Transverse colon (tissue), 4 donors: ENCODE results near the gene MEF2D. TPM values are rescaled to one million over a fixed set of nuclear protein-coding genes. Genes with fewer than 3 reads are reported as not detected.

Experiments used
- DNase-seq: peaks from one replicate; pipeline ENCODE4 v3.0.0-alpha.2; 2019
- H3K27ac ChIP-seq, 4 donors: fragments of 200-600 bp; sonication (generic); 2 replicates each; pipeline ENCODE4 v1.5.1; 2016 to 2018; ENCODE audit warnings: inconsistent platforms in 4 of 4
- H3K27me3 ChIP-seq: fragments of 200-600 bp; sonication (generic); 2 replicates; pipeline ENCODE4 v1.5.1; 2017; ENCODE audit warnings: inconsistent platforms
- H3K36me3 ChIP-seq, 4 donors: fragments of 200-600 bp; sonication (generic); 2 replicates each; pipeline ENCODE4 v1.5.1; 2017 to 2019; ENCODE audit warnings: inconsistent platforms in 4 of 4
- H3K4me1 ChIP-seq, 4 donors: fragments of 200-600 bp; sonication (generic); 2 replicates each; pipeline ENCODE4 v1.5.1; 2017 to 2020; ENCODE audit warnings: inconsistent platforms in 4 of 4
- H3K4me3 ChIP-seq, 4 donors: fragments of 200-600 bp; sonication (generic); 1 replicate in 1 of 4; 2 replicates in 3 of 4; pipeline versions ENCODE4 v1.5.1 to v1.6.1; 2017 to 2019; ENCODE audit warnings: inconsistent platforms in 4 of 4
- H3K9me3 ChIP-seq, 2 donors: fragments of 200-600 bp; sonication (generic); 2 replicates each; pipeline ENCODE4 v1.5.1; 2017 to 2019; ENCODE audit warnings: inconsistent platforms in 2 of 2
- CTCF ChIP-seq, 5 experiments: fragments of 200-600 bp in 3 of 5; fragments of 450-650 bp in 2 of 5; sonication (generic) in 3 of 5; IDR thresholded peaks; 1 replicate in 2 of 5; 2 replicates in 3 of 5; pipeline ENCODE4 v1.5.1; 2016 to 2017; ENCODE audit warnings: antibody characterized with exemption in 5 of 5, inconsistent platforms in 3 of 5, mild to moderate bottlenecking in 2 of 5, moderate library complexity in 1 of 5
- EP300 ChIP-seq: sonication (generic); formaldehyde crosslinking; IDR thresholded peaks from one replicate; pipeline ENCODE4 v1.6.1; 2017; ENCODE audit warnings: antibody characterized with exemption, low read depth
- POLR2A ChIP-seq: fragments of 450-650 bp; IDR thresholded peaks from one replicate; pipeline ENCODE4 v1.6.1; 2016; ENCODE audit warnings: antibody characterized with exemption, mild to moderate bottlenecking, moderate library complexity
- POLR2AphosphoS5 ChIP-seq, 3 donors: sonication (generic); formaldehyde crosslinking; IDR thresholded peaks; one replicate each; pipeline ENCODE4 v1.6.1; 2016; ENCODE audit warnings: antibody characterized with exemption in 3 of 3
- WGBS, 2 donors: methylation state at CpG; one replicate each; pipeline ENCODE4 v1.1.5; 2018; ENCODE audit warnings: low coverage in 1 of 2; 5-methylcytosine and 5-hydroxymethylcytosine counted together
- in situ Hi-C, 4 donors: fragments of 200-750 bp; cut with MboI; loops; one replicate each; pipeline versions ENCODE4 v1.15.0 to v1.15.1; 2017; ENCODE audit warnings: low sequenced_read_pairs in 3 of 4, low pct_ligation_motif_present in 1 of 4, low pct_unique_long_range_greater_than_20kb in 1 of 4
- intact Hi-C: fragments of 100-400 bp; cut with DNase I; formaldehyde crosslinking; loops from one replicate; pipeline ENCODE4 v1.15.1; 2023; ENCODE audit warnings: low total_unique reads
- total RNA-seq, 4 donors: library from RNA; depleted of rRNA; stranded (reverse); fragments of >200 nt; gene quantifications; one replicate each; pipeline ENCODE4 v1.1.0, GENCODE V29; 2016

Gene MEF2D
- total RNA-seq, 4 donors from 2014 or later, result 26.1 to 200 (median 85.7) TPM

GRCh38 chr1:156528875-156529425 is 28.4 kb upstream of the MEF2D start:
- H3K4me1 ChIP-seq, result peaks cover 0 to 17% (median 4%) of the 10 kb centered on the region in 4 donors
- H3K27me3 ChIP-seq, result no peaks in the 10 kb centered on the region
- DNase-seq, result no peak
- intact Hi-C loops, result no loop called here
- 93% methylated on average over 8 of the region's 8 CpGs; no CpG with 5 or more reads in 1 of the 2 donors for WGBS, 2 donors
- H3K9me3 ChIP-seq, result no peaks in the 10 kb centered on the region
- TF ChIP-seq POLR2AphosphoS5 (IDR thresholded peaks at IDR 0.05), result no peak
- no peak for TF ChIP-seq EP300
- TF ChIP-seq CTCF (IDR thresholded peaks at IDR 0.05), result no peak
- TF ChIP-seq POLR2A, result no peak
- H3K27ac ChIP-seq, result no peak overlapping the region
- H3K36me3 ChIP-seq, result no peaks in the 10 kb centered on the region
- in situ Hi-C loops, result no loop called here
- no peak overlapping the region for H3K4me3 ChIP-seq

DNA sequence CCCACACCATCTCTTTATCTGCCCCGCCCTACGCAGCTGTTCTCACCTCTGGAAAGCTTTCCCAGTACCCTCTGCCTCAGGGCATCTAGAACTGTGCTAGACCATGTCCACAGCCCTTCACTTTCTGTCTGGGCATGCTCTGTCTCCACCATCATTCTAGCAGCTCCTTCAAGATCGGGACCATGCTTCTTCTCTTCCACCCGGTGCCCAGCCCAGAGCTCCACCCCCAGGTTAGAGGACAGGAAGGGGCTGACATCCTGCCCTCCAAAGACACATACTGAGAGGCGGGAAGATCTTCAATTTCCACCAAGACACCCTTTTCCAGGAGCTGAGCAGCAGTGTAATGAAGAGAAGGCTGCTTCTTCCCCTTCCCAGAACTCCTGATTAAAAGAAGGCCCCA is 27.7 kb upstream of the MEF2D start:
- Histone ChIP-seq H3K4me1 (peaks cover 0 to 17% (median 4%) of the 10 kb centered on the region in 4 donors), H3K27me3 (no peaks in the 10 kb centered on the region), H3K27ac (no peak overlapping the region), H3K9me3 (no peaks in the 10 kb centered on the region), H3K36me3 (no peaks in the 10 kb centered on the region), H3K4me3 (no peak overlapping the region)
- no peak for TF ChIP-seq EP300
- no peak for TF ChIP-seq POLR2AphosphoS5 (IDR thresholded peaks at IDR 0.05)
- no peak for DNase-seq
- in situ Hi-C loops (no loop called here), intact Hi-C loops (no loop called here)
- 91 to 94% methylated on average over 4 to 5 of the region's 5 CpGs for WGBS, 2 donors

DNA sequence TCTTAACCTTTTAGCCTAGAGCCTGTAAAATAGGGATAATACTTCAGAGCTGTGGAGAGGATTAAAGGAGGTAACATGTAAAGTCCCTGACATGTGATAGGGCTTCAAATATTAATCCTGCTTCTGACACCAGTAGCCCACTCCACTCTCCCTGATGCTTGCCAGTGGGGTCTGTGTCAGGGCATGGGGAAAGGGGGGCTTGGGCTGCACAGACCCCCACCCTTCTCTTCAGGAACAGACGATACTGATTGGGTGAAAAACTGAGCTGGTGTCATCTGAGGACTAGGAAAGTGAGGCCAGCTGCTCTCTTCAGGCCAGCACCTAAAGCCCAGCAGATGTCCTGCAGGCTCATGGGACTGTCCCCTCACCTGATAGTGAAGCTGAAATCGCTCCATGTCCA is 27.0 kb upstream of the MEF2D start:
- H3K4me1 ChIP-seq, result peaks cover 0 to 17% (median 4%) of the 10 kb centered on the region in 4 donors
- in situ Hi-C loops, result no loop called here
- H3K27ac ChIP-seq, result no peak overlapping the region
- H3K27me3 ChIP-seq, result no peaks in the 10 kb centered on the region
- no peak for DNase-seq
- no peak overlapping the region for H3K4me3 ChIP-seq
- TF ChIP-seq CTCF (IDR thresholded peaks at IDR 0.05) (no peak), POLR2AphosphoS5 (IDR thresholded peaks at IDR 0.05) (no peak), EP300 (no peak), POLR2A (no peak)
- intact Hi-C loops, result no loop called here
- 91% methylated on average over 2 of the region's 2 CpGs; no CpG with 5 or more reads in 1 of the 2 donors for WGBS, 2 donors
- H3K9me3 ChIP-seq, result no peaks in the 10 kb centered on the region
- H3K36me3 ChIP-seq, result no peaks in the 10 kb centered on the region

DNA sequence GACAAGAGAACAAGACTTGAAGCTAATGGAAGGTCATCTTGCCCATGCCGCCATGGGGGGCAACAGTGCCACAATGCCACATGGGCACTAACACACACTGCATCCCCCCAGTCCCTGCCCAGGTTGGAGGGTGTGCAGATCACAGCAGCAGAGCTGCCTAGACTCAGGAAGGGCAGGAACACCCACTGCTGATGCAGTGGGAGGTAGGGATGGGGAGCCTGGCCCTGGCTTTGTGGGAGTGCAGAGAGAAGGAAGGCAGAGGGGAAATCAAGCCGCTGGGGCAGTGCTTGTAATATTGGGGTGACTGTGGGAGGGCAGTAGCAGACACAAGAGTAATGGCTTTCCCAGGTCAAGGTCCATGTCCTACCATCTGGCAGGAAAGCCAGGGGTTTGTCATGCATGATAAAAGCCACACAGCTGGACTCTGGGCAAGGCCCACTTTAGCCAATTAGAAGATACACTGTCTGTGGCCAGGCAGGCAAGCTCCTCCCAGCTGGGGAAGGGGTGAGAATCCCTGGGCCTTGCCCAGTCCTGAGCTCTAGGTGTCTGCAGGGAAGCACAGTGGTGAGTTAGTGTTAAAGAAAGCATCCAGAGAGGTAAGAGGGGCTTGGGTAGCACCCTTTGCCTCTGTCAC is 25.4 kb upstream of the MEF2D start:
- no peaks in the 10 kb centered on the region for H3K9me3 ChIP-seq
- TF ChIP-seq CTCF (IDR thresholded peaks at IDR 0.05), result no peak
- TF ChIP-seq POLR2A, result no peak
- TF ChIP-seq EP300, result no peak
- no peak for TF ChIP-seq POLR2AphosphoS5 (IDR thresholded peaks at IDR 0.05)
- intact Hi-C loops, result no loop called here
- H3K27me3 ChIP-seq, result no peaks in the 10 kb centered on the region
- 97 to 100% methylated on average over 1 to 2 of the region's 2 CpGs for WGBS, 2 donors
- no peak for DNase-seq
- no peak overlapping the region for H3K4me3 ChIP-seq
- H3K27ac ChIP-seq, result no peak overlapping the region
- peaks cover 0 to 17% (median 4%) of the 10 kb centered on the region in 4 donors for H3K4me1 ChIP-seq
- in situ Hi-C loops, result no loop called here
- no peaks in the 10 kb centered on the region for H3K36me3 ChIP-seq
